Muscle of back (tissue), 11 donors: ENCODE measurements around the gene P2RX6. TPM values are rescaled to one million over a fixed set of nuclear protein-coding genes. Genes with fewer than 3 reads are reported as not detected.

Experiments
- DNase-seq, 3 donors: peaks; one replicate each; pipeline versions ENCODE4 v3.0.0 to v3.0.0-alpha.2; 2013
- polyA plus RNA-seq, 10 donors: library from polyadenylated mRNA; unstranded; fragments of 120-200 nt; gene quantifications; one replicate each; pipeline ENCODE4 v1.2.1, GENCODE V29; 2013; ENCODE audit not compliant: insufficient read length in 10 of 10

Gene P2RX6
- polyA plus RNA-seq, 10 donors: 9.8 to 20.6 (median 17.5) TPM

DNA sequence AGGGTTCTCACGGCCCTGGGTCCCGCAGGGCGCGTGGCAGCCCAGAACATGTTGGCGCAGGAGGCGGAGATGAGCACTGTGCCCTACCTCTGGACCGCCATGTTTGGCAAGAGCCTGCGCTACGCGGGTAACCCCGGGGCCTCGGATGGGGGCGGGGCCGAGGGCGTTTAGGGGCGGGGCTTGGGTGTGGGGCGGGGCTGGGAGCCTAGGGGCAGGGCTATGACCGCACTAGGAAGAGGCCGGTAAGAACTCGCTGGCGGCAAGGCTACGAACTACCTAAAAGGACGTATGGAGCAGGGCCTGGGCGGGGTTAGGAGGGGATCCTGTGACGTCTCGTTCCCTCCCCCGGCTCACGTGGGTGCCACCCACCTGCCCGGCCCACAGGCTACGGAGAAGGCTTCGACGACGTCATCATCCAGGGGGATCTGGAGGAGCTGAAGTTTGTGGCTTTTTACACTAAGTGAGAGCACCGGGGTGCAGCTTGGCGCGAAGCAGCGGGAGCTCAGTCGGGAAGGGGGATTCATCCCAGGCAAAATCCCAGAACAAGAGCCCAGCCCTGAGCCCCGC, 35.6 kb upstream of the P2RX6 start:
- peak in 2 of 3 donors; percentile 34 to 71 for DNase-seq

GRCh38 chr22:20979940-20980453, 35.0 kb upstream of the P2RX6 start:
- no peak for DNase-seq

DNA sequence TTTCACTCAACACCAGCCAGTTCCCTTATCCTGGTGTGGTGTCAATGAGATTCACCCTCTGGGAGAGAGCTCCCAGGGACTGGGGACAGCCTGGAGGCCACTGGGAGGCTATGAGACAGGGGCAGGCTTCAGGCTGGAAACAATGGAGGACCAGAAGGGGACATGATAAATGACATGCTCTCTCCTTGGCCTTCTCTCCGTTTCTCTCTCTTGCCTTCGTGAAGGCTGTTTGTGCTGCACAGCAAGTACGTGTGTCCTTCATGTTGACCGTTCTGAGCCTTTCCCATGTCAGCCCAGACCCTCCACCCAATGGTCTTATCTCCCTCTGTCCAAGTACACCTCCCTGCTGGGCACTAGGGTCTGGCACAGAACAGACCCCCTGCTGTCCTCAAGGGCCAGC, 34.4 kb upstream of the P2RX6 start:
- no peak for DNase-seq

GRCh38 chr22:20980938-20981722, 33.8 kb upstream of the P2RX6 start:
- DNase-seq: no peak

GRCh38 chr22:20981787-20982562, 33.0 kb upstream of the P2RX6 start, which contains the start of gene LZTR1:
LZTR1 (plus strand) TSS chr22:20982297; CDS start chr22:20982372, 75 bp downstream.
- DNase-seq: peak; percentile 79 to 97 (median 91)

- no peak for DNase-seq
These were observed 32.4 kb upstream of the P2RX6 start for GRCh38 chr22:20982563-20982882.

DNA sequence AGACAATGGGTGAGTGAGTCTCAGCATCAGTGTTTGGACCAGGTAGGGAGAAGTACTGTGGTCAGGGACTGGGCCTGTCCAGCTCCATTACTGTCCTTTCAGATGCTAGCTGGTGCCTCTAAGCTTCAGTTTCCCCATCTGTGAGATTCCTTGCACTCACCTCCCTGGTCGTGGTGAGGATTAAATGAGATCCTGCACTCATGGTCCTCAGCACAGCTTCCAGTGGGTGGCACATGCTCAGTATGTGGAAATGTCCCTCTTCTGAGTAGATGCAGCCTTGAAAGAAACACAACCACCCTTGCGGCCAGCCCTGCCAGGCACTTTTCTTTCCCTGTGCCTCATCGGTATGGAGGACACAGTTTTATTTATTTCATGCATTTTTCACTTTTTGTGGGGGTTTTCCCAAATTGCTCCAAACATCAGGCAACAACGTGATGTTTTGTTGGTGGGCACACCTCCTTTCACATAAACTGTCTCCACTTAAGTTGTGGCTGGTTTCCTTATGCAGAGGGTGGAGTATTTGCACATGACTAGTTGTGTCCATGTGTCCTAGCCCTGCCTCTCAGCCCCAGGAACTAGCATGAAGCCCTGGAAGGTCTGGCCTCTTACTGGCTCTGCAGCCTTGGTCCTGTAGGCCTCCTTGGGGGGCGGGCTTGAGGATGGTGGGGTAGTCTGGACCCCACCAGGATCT, 31.7 kb upstream of the P2RX6 start:
- DNase-seq: no peak

- DNase-seq: no peak
These were observed 29.2 kb upstream of the P2RX6 start for GRCh38 chr22:20985720-20986119.

DNA sequence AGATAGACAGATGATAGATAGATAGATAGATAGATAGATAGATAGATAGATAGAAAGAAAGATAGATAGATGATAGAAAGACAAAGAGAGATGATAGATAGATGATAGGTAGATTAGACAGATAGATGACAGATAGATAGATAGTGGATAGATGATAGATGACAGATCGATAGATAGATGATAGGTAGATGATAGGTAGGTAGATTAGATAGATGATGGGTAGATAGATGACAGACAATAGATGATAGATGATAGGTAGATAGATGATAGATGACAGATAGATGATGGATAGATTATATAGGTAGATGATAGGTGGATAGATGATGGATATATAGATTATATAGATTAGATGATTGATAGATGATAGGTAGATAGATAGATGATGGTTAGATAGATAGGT, 28.6 kb upstream of the P2RX6 start:
- DNase-seq: no peak

- DNase-seq: no peak
These were observed 27.6 kb upstream of the P2RX6 start for GRCh38 chr22:20987375-20987774.

DNA sequence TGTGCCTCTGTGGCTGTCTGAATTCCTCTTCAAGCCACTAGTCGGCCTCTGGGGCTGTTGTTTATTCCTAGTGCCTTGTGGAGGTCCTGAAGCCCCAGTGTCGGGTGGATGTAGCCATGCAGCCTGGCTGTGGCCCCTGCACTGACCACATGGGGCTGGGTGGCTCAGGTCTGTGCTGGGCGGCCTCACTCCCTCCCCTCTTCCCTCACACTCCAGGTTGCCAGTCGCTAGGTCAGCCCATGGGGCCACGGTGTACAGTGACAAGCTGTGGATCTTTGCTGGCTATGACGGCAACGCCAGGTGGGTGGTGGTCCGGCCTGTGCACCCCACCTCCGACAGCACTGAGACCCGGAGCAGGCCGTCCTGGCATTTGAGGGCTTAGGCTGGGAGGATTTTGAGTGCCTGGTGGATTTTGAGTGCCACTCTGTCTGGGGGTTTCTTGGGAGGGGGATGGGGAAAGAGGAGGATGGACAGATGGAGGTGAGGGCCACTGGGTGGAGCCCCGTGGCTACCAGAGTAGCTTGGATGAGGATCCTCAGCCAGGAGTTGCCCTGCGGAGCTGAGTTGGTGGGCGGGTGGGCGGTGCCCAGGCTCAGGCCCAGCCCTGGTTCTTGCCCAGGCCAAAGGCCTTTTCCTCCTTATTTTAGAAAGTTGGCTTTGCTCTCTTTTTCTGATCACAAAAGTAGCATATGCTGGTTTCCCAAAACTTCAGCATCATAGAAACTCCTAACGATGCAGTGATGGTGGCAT, 26.2 kb upstream of the P2RX6 start:
- no peak for DNase-seq

GRCh38 chr22:20989323-20990138, 25.4 kb upstream of the P2RX6 start:
- peak in 1 of 3 donors; percentile 1 for DNase-seq

DNA sequence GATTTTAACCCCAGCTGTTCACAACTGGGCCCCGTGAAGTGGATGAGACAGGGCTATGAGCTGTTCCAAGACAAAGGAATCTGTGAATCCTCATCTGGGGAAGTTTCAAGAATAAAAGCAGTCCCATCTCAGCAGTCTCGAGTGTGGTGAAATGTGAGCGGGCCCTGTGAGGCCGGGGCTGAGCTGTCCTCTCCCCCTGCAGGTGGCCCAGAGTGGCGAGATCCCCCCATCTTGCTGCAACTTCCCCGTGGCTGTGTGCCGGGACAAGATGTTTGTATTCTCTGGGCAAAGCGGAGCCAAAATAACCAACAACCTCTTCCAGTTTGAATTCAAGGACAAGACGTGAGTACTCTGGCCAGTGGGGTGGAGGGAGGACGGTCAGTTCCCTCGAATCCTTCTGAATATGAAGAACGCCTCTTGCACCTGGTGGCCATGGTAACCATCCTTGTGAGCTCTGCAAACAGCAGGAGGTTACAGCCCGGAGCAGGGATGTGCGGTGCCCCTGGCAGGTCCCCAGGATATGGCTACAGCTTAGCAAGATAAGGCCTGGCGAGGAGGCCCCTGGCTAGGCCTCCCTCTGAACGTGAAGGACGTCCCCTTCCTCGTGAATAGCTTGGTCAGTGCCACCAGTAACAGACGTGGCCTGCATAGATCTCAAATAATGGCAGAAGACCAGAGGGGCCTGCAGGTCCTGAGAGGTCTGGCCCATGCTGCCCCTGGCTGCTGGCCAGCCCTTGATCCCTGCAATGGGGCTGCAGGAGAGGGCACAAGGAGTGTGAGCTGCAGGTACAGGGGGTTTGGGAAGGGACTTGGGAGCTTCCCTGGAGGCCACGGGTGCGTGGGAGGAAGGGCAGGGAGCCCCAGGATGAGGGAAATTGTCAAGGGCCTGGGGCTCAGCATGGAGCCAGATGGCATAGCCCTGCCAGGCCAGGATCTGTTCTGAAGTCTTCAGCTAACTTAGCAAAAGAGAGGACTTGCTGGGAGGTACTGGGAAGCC, 24.5 kb upstream of the P2RX6 start:
- peak in 1 of 3 donors; percentile 5 for DNase-seq

DNA sequence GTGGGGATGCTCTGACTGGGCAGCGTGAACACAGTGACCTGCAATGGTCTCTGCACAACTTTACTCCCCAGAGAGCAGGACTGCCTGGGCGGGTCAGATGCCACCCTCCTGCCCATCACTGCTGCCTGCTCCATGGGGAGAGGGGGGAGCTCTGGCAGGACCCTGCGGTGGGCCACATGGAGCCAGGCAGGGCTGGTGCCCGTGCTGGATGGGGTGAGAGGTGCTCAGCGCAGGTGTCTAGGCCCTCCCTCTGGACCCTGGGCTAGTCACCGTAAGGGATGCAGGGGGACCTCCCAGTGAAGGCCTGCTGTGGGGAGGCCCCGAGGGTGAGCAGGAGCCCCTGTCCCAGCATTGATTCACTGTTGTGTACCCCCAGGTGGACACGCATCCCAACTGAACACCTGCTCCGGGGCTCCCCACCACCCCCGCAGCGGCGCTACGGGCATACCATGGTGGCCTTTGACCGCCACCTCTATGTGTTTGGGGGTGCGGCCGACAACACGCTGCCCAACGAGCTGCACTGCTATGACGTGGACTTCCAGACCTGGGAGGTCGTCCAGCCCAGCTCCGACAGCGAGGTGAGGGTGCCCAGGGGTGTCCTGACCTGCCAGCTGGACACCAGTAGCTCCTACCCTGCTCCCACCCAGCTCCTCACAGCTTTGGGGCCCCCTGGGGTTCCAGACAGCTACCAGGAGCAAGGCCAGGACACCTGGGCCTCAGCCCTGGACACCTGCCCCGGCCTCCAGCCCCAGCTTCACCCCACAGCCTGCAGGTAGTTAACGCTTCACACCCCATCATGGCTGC, 23.5 kb upstream of the P2RX6 start:
- no peak for DNase-seq

DNA sequence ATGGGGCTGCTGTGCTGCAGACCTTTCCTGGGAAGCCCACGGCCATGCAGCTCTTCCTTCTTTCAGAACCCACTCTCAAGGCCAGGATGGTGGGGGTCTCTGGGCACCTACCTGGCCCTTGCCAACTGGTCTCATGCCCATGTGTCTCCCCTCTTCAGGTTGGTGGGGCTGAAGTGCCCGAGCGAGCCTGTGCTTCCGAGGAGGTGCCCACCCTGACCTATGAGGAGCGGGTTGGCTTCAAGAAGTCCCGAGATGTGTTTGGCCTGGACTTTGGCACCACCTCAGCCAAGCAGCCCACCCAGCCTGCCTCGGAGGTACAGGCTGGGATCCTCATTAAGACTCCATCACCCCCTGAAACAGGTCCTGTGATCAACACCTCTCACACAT, 22.9 kb upstream of the P2RX6 start:
- DNase-seq: no peak

GRCh38 chr22:20992456-20993303, 22.3 kb upstream of the P2RX6 start:
- DNase-seq: no peak
